WI38 (cell line): ENCODE results near the gene TCERG1L.
"Not testable (repeated sequence)": the region's sequence is repeated elsewhere in the genome, so short reads cannot be mapped to it uniquely, and the experiment has no call there.

Experiments used
- H3K4me3 ChIP-seq: 2 replicates; pipeline ENCODE4 v1.5.1; 2011; ENCODE audit warnings: low read depth, mild to moderate bottlenecking, control low read depth, low read length
- CTCF ChIP-seq: IDR thresholded peaks from 2 replicates; pipeline ENCODE4 v1.5.1; 2012; ENCODE audit warnings: low read depth, mild to moderate bottlenecking, control low read depth, low read length

TCERG1L gene

GRCh38 chr10:131179361-131179760 lies 132.2 kb downstream of the TCERG1L start:
- TF ChIP-seq CTCF, result no peak
- H3K4me3 ChIP-seq, result no peak overlapping the region

- H3K4me3 ChIP-seq, result no peak overlapping the region
- no peak for TF ChIP-seq CTCF
Measured at GRCh38 chr10:131178521-131179331, 132.8 kb downstream of the TCERG1L start.

GRCh38 chr10:131177431-131178327 lies 133.8 kb downstream of the TCERG1L start:
- no peak for TF ChIP-seq CTCF
- H3K4me3 ChIP-seq, result no peak overlapping the region

- TF ChIP-seq CTCF, result no peak
- no peak overlapping the region for H3K4me3 ChIP-seq
Measured at GRCh38 chr10:131176907-131177306, 134.6 kb downstream of the TCERG1L start.

- H3K4me3 ChIP-seq, result not testable (repeated sequence)
Measured at GRCh38 chr10:131176324-131176723, 135.2 kb downstream of the TCERG1L start.

GRCh38 chr10:131175891-131176290 lies 135.6 kb downstream of the TCERG1L start:
- TF ChIP-seq CTCF, result no peak
- no peak overlapping the region for H3K4me3 ChIP-seq

GRCh38 chr10:131174651-131175540 lies 136.6 kb downstream of the TCERG1L start:
- no peak overlapping the region for H3K4me3 ChIP-seq
- no peak for TF ChIP-seq CTCF
